GM18870 (cell line): Measurements from ENCODE around the gene F11.
"Not testable (repeated sequence)": the region's sequence is repeated elsewhere in the genome, so short reads cannot be mapped to it uniquely, and the experiment has no call there.

Experiments
- ATAC-seq: cut with Tn5 transposase; IDR thresholded peaks from one replicate; pipeline ENCODE4 v1.9.1; 2021; ENCODE audit warnings: moderate library complexity; ENCODE audit not compliant: unreplicated experiment

Gene F11

GRCh38 chr4:186298031-186298647 is 32.1 kb downstream of the F11 start:
- ATAC-seq = no peak

GRCh38 chr4:186299291-186299690 is 33.3 kb downstream of the F11 start:
- no peak for ATAC-seq

GRCh38 chr4:186300659-186301390 is 34.8 kb downstream of the F11 start:
- ATAC-seq = no peak

GRCh38 chr4:186304216-186304615 is 38.2 kb downstream of the F11 start:
- ATAC-seq = no peak

GRCh38 chr4:186304866-186305505 is 39.0 kb downstream of the F11 start:
- no peak for ATAC-seq

GRCh38 chr4:186307497-186307896 is 41.5 kb downstream of the F11 start:
- ATAC-seq = no peak

GRCh38 chr4:186307916-186308315 is 41.9 kb downstream of the F11 start:
- ATAC-seq = no peak

GRCh38 chr4:186318481-186318880 is 52.5 kb downstream of the F11 start:
- ATAC-seq = no peak

GRCh38 chr4:186324660-186325059 is 58.7 kb downstream of the F11 start:
- not testable (repeated sequence) for ATAC-seq

- no peak for ATAC-seq
Observed at GRCh38 chr4:186326391-186326790, 60.4 kb downstream of the F11 start.

GRCh38 chr4:186329372-186329771 is 63.4 kb downstream of the F11 start:
- no peak for ATAC-seq

- no peak for ATAC-seq
Observed at GRCh38 chr4:186330368-186330767, 64.4 kb downstream of the F11 start.

- ATAC-seq = no peak
Observed at GRCh38 chr4:186335793-186336192, 69.8 kb downstream of the F11 start.
